Activated gamma-delta T cell treated with anti-CD3 and anti-CD28 coated beads, Interleukin-2, amount 50 U/mL, for 16 hours (primary cell): ENCODE results near the gene CALR.
A peak's percentile ranks its signal among the peaks of the same experiment; 100 is the strongest.

Experiments
- DNase-seq: peaks from one replicate; pipeline ENCODE4 v3.0.0-alpha.2; 2020; ENCODE audit warnings: low read depth

The CALR gene

DNA sequence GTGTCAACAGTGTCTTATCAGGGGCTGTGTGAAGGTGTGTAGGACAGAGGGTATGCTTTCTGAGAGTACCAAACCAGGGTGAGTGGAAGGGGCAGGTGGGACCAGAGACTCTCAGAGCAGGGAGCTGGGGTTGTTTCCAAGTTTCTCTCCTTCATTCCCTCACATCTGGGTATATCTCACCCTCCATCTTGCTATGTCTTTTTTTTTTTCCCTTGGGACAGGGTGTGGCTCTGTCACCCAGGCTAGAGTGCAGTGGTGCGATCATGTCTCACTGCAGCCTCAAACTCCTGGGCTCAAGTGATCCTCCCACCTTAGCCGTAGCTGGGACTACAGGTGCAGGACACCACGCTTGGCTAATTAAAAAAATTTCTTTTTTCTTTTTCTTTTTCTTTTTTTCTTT lies 41.6 kb downstream of the CALR start:
- no peak for DNase-seq

DNA sequence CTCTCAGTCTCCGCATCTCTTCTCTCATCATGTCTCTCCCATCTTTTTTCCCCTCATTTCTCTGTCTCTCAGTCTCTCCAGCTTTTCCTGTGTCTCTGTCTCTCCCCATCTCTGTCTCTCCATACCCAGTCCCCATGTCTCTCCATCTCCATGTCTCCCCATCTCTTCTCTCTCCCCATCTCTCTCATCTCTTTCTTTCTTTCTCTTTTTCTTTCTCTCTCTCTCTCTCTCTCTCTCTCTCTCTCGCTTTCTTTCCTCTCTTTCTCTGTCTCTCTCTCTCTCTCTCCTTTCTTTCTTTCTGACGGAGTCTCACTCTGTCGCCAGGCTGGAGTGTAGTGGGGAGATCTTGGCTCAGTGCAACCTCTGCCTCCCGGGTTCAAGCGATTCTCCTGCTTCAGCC lies 44.2 kb downstream of the CALR start:
- no peak for DNase-seq

DNA sequence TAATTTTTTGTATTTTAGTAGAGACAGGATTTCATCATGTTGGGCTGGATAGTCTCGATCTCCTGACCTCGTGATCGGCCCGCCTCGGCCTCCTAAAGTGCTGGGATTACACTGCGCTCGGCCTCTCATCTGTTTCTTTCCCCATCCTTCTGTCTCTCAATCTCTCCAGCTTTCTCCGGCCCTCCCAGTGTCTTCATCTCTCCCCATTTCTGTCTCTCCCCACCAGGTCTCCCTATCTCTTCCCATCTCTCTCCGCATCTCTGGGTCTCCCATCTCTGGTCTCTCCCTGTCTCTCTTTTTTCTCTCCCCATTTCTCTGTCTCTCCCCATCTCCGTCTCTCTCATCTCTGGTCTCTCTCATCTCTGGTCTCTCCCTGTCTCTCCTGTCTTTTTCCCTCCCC lies 44.7 kb downstream of the CALR start:
- DNase-seq: no peak

DNA sequence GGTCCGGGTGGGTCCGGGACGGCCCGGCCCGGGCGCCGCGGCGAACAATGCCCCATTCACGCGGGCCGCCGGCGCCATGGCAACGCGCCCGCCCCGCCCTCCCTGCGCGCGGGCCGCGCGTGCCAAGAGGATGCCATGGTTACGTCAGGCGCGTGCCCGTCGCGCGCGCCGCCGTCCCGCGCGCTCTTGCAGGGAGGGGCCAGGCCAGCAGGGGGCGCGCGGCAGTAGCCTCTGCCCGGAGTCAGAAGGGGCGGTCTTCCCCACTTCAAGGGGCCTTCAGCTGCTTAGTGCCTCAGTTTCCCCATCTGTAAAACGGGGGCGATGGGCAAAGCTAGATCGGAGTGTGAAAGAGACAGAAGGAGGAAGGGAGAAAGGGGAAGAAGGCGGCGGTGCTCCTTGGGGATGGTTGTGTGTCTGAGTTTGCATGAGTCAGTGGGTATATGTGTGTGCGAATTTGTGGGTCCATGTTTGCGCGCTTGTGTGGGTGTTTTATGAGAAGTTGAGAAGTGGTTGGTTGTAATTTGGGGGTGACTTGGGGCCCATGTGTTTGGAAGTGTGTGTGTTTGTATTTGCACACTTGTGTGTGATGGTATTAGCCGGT lies 45.2 kb downstream of the CALR start:
- peak; percentile 76 for DNase-seq

DNA sequence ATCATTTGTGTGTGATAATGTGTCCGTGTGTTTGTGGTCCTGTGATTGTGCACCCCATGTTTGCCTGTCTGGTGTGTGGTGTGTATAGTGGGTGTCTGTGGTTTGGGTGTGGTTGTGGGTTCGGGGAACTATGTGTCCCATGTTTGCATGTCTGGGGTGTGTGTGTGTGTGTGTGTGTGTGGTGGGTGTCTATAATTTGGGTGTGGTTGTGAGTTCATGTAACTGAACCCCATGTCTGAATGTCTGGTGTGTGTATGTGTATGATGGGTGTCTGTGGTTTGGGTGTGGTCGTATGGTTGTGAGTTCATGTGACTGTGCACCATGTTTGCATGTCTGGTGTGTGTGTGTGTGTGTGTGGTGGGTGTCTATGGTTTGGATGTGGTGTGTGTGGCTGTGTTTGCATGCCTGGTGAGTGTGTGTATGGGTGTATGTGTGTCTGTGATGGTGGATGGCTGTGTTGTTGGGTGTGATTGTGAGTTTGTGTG lies 45.8 kb downstream of the CALR start:
- no peak for DNase-seq

DNA sequence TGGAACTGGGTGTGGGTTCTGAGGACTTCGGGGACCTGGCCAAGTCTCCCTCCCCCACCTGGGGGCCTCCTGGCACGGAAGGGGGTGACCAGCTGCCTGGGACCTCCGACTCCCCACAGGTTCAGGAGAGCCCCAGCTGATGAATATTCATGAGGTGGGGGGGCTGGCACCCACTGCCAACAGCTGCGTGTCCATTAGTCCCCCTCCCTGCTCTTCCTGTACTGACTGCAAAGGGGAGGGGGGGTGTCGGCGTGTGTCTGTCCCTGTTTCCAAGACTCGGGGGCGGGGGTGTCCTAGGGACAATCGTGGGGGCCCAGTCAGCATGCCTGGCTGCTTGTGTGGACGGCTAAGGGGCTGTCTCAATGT lies 46.3 kb downstream of the CALR start:
- no peak for DNase-seq

DNA sequence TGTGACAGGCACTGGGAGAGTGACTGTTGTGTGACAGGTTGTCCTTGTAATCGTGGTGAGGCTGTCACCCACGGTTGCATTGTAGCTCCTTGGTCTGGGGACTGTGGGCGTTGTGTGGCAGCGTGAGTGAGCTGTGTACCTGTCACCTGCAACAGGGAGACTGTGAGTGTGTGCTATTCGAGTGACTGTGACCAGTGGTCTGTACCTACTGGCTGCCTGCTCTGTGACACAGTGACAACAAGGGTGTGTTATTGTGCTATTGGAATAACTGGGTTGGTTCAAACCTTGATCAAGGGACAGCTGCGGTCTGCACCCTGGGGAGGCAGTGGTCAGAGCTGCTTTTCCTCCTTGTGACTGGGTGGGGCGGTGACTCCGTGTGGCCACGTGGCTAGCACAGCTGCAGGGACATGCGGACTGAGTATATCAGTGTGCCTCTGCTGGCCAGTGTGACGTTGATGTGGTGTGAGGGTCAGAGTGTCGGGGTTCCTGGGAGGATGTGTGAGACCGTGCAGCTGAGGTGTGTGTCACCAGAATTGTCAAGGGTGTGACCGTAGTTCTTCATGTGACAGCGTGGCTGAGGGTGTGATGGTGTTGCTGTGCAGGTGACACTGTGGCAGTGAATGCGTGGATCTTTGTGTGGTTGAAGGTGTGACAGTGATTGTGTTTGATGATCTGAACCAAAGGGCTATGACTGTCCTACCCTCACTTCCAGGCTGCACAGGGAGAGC lies 46.8 kb downstream of the CALR start:
- no peak for DNase-seq

DNA sequence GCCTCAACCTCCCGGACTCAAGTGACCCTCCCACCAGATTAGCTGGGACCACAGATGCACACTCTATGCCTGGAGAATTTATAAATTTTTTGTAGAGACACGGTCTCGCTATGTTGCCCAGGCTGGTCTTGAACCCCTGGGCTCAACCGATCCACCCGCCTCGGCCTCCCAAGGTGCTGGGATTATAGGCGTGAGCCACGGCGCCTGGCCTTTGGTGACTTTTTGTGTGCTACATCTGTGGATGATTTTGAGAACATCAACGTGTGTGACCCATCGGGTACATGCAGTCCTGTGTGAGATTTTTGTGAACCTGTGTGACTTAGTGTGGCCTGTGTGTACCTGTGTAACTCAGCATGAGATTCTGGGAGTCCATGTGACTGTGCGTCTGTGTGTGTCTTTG lies 48.3 kb downstream of the CALR start:
- DNase-seq: no peak

DNA sequence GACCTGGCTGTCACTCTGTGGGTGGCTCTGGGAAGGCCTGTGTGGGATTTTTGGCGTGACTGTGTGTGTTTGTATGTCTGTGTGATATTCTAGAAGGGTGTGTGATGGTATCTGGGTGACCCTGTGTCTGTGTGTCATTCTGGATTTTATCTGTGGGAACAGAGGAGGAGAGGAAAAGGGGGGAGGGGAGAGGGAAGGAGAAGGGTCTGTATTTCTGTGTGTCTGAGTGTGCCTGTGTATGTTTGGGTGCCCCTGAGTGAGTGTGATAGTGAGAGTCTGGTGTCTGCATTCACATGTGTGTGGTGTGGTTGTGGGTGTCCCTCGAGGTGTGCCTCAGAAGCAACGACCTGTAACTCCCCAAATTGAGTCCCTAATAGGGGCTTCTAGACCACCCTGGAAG lies 48.8 kb downstream of the CALR start:
- no peak for DNase-seq

DNA sequence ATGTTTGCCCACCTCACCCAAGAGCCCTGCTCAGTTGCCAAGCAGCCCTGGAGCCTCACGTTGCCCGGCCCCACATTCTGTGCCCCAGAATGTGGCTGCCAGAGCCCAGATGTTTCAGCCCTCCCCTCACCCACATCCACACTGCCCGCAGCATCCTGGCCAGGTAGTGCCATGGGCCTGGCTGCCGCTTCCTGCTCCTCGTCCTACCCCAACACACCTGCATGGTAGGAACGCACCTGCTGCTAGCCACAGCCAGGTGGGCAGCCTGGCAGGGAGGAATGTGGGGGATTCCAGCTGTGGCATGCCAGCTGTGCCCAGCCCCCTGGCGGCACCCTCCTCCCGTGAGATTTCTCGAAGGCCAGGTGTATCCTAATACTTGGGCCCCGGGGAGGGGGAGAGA lies 49.4 kb downstream of the CALR start:
- no peak for DNase-seq

DNA sequence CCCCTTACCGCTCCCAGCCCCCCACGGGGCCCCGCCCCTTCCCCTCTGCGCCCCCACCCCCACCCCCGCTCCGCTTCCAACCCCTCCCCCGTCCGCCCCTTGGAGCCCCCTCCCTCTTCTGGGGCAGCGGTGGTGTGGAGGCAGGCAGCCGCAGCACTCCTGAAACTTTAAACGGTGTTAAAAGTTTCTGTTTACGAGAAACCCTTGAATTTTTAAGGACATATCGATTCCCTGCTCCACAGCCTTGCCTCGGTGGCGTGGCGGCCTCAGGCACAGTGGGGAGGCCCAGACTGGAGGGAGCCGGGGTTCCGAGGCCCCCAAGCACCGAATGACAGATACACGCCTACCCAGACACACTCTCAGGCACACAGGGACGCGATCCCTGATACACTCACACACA lies 52.0 kb downstream of the CALR start:
- no peak for DNase-seq

DNA sequence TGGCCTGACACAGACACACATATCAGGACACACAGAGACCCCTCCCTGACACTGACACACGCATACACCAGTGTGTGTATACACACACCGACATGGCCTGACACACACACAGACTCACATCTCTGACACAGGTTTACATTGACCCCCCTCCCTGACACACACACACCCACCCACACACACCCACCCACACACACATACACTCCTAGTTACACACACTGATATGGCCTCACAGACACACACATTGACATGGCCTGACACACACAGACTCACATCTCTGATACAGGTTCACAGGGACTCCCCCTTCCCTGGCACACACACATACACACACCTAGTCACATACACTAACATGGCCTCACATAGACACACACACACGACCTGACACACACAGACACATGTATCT lies 52.4 kb downstream of the CALR start:
- DNase-seq: no peak

DNA sequence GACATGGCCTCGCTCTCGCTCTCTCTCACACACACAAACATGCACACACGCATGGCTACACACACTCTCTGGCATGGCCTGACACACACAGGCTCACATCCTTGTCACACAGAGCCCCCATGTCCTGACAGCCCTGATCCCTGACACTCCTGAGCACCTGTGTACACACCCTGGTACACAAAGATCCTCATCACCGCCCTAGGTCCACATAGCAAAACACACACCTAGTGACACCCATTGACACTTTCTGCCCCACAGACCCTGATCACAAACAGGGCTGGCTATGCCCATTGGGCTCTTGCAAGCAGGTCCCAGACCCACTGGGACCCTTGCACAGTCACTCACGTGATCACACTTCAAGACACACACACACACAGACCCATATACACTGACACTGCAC lies 52.9 kb downstream of the CALR start:
- no peak for DNase-seq

DNA sequence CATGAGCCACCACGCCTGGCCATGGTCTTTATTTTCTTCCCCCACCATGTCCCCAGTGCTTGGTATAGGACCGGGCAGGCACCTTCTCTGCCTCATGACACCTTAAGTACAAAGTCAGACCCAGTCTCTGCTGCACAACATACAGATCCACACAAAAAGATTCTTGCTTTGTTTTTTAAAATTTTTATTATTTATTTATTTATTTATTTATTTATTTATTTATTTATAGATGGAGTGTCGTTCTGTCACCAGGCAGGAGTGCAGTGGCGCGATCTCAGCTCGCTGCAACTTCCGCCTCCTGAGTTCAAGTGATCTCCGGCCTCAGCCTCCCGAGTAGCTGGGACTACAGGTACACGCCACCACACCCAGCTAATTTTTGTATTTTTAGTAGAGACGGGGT lies 54.3 kb downstream of the CALR start:
- no peak for DNase-seq

DNA sequence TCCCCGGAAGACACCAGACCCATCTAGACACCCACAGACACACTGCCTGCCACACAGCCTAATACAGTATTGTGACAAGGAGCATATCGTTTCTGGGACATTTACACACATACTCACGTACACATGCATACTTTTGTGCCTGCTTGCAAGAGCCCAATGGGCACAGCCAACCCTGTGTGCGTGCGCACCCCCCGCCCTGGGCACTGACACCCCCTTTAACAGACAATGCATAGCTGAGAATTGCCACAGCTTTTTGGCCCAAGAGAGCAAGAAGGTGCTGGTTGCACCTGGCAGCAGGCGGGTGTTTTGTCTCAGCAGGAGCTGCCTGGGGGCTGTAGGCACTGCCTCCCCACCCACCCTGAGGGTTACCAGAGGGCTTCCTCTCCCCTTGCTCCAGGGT lies 55.2 kb downstream of the CALR start:
- DNase-seq: no peak
